Fibroblast of peridontal ligament (primary cell): ENCODE data around the gene PRIMPOL.
"Not testable (repeated sequence)": the region's sequence is repeated elsewhere in the genome, so short reads cannot be mapped to it uniquely, and the experiment has no call there.

ENCODE experiments used
- DNase-seq: peaks from one replicate; pipeline ENCODE4 v3.0.0-alpha.2; 2010; ENCODE audit errors: extremely low read depth

The PRIMPOL gene

GRCh38 chr4:184649026-184649970 is at the start of gene PRIMPOL, which contains the start of gene CASP3:
Gene PRIMPOL (plus strand): TSS chr4:184649738. CDS start chr4:184657141, 7,403 bp downstream.
Gene CASP3 (minus strand): TSS chr4:184649447. CDS start chr4:184638453, 10,994 bp downstream.
- DNase-seq, result peak; percentile 88

DNA sequence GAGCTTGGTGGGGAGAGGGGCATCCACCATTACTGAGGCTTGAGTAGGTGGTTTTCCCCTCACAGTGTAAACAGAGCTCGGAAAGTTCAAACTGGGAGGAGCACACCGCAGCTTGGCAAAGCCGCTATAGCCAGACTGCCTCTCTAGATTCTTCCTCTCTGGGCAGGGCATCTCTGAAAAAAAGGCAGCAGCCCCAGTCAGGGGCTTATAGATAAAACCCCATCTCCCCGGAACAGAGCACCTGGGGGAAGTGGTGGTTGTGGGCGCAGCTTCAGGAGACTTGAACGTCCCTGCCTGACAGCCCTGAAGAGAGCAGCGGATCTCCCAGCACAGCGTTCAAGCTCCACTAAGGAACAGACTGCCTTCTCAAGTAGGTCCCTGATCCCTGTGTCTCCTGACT is 48.6 kb upstream of the PRIMPOL start:
- DNase-seq, result not testable (repeated sequence)

DNA sequence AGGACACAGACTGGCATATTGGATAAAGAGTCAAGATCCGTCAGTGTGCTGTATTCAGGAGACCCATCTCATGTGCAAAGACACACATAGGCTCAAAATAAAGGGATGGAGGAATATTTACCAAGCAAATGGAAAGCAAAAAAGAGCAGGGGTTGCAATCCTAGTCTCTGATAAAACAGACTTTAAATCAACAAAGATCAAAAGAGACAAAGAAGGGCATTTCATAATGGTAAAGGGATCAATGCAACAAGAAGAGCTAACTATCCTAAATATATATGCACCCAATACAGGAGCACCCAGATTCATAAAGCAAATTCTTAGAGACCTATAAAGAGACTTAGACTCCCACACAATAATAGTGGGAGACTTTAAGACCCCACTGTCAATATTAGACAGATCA is 46.7 kb upstream of the PRIMPOL start:
- not testable (repeated sequence) for DNase-seq

GRCh38 chr4:184607429-184607828 is 42.1 kb upstream of the PRIMPOL start:
- not testable (repeated sequence) for DNase-seq

GRCh38 chr4:184612074-184612473 is 37.5 kb upstream of the PRIMPOL start:
- no peak for DNase-seq

DNA sequence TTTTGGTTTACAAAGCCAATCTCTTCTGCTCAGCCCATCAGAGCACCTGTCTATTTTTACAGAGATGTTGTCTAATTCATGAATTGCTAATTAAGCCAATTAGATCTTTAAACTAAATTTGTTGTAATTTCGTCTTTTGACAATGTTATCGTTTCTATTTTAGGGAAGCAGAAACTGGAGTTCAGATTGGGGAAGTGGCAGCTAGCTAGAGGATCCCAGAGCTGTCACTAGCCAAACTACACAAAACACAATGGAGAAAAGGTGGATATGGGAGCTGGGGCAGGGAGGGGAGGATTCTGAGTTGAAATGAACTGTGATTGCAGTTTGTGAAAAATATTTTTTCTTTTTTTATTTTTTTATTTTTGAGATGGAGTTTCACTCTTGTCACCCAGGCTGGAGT is 36.1 kb upstream of the PRIMPOL start:
- DNase-seq, result no peak

DNA sequence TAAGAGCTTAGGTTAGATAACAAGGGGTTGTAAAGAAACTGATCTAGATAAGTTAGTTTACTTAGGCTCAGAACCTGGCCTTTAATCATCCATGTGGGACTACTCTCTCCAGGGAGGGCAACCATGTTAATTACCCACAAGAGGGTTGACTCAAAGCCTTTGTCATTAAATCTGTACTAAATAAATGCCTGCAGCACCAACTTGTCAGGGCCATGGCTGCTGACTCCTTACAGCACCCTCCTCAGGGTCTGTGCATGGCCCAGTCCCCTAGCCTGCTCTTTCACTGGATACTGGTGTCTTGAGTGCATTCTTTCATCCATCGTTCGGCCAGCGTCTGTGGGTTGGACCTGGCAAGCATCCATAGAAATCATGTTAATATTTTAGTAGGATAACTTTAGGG is 35.0 kb upstream of the PRIMPOL start:
- no peak for DNase-seq

GRCh38 chr4:184616168-184616567 is 33.4 kb upstream of the PRIMPOL start:
- not testable (repeated sequence) for DNase-seq

GRCh38 chr4:184616633-184617551 is 32.6 kb upstream of the PRIMPOL start:
- DNase-seq, result no peak

- DNase-seq, result no peak
Measured at GRCh38 chr4:184617600-184618196, 31.8 kb upstream of the PRIMPOL start.

GRCh38 chr4:184620212-184620867 is 29.2 kb upstream of the PRIMPOL start:
- no peak for DNase-seq

GRCh38 chr4:184621518-184621917 is 28.0 kb upstream of the PRIMPOL start:
- no peak for DNase-seq

DNA sequence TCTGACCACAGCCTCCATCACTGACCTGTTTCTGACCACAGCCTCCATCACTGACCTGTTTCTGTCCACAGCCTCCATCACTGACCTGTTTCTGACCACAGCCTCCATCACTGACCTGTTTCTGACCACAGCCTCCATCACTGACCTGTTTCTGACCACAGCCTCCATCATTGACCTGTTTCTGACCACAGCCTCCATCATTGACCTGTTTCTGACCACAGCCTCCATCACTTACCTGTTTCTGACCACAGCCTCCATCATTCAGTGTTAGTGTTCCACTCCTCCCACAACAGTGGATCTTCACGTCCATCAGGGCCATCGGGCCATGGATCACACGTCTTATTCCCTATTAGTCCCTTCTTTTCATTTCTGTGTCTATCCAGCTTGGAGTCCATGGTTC is 25.0 kb upstream of the PRIMPOL start:
- not testable (repeated sequence) for DNase-seq

- DNase-seq, result no peak
Measured at GRCh38 chr4:184624972-184625554, 24.5 kb upstream of the PRIMPOL start.

GRCh38 chr4:184625783-184626596 is 23.5 kb upstream of the PRIMPOL start:
- DNase-seq, result not testable (repeated sequence)

DNA sequence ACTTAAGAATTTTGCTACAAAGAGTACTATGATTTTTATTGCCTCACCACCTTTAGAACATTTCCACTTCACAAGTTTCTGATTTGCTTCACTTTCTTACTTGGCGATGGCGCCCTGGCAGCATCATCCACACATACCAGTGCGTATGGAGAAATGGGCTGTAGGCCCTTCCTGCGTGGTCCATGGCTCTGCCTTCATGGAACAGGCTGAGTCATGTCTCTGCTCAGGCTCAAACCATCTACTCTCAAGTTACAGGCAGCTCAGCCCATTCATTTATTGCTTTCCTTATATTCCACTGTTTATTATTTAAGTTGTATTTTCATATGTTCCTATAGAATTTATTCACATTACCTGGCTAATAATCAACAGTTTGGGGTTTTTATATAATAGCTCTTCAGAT is 21.4 kb upstream of the PRIMPOL start:
- DNase-seq, result peak; percentile 31

DNA sequence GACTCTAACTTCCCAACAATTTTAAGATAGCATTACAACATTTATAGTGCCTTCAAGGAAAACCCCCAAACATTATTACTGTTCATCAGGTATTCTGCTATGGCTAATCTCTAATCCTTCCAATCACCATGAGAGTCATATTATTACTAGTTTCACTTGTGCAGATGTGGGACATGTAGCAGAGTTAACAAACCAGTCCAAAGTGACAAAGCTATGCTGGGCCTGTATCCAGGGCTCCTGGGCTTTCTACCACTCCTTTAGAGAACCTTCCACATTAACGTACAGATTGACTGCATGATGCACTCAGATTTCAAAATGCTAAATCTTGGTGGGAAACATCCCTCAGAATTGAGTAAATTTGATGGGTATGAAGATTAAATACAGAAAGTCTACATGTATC is 16.7 kb upstream of the PRIMPOL start:
- no peak for DNase-seq

DNA sequence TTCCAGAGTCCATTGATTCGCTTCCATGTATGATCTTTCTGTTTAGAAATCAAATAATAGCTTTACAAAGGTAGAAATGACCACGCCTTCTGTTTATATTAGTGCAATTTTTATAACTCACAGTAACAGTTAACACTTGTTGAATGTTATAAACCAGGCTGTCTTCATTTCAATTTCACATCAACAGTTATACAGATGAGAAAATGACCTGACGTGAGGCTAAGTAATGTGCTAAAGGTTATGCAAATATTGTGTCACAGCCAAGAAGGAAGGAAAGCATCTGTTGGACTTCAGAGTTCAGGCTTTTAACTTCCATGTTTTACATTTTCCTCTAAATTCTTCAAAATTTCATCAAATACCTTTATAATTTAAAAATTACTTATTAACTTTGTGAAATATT is 14.2 kb upstream of the PRIMPOL start:
- DNase-seq, result no peak

DNA sequence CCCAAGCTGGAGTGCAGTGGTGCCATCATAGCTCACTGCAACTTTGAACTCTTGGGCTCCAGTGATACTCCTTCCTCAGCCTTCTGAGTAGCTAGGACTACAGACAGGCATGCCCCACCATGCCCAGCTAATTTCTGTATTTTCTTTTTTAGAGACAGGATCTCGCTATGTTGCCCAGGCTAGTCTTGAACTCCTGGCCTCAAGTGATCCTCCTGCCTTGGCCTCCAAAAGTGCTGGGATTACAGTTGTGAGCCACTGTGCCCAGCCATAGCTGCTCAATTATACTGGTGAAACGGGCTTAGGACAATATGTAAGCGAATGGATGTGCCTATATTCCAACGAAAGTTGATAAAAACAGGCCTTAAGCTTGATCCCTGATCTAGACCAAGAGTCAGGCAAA is 13.4 kb upstream of the PRIMPOL start:
- no peak for DNase-seq

DNA sequence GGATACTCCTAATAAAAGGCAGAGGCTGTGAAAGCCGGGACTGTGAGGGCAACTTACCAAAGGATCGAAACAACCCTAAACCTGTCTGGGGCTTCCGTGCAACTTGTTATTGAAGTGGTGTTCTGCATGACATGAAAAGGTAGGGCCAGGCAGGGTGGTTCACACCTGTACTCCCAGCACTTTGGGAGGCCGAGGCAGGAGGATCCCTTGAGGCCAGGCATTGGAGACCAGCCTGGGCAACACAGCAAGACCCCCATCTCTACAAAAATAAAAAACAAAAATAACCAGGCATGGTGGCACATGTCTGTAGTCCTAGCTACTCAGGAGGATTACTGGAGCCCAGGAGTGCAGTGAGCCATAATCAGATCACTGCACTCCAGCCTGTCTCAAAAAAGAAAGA is 12.6 kb upstream of the PRIMPOL start:
- no peak for DNase-seq
